SK-N-SH (cell line): ENCODE measurements around the gene ZC3H12A.
A peak's percentile ranks its signal among the peaks of the same experiment; 100 is the strongest.

Experiments
- CTCF ChIP-seq: fragments of 200-600 bp; sonication (generic); IDR thresholded peaks from 2 replicates; pipeline ENCODE4 v1.6.1; 2017; ENCODE audit warnings: antibody characterized with exemption, mild to moderate bottlenecking, moderate library complexity
- EZH2phosphoT487 ChIP-seq: fragments of 200-600 bp; sonication (generic); IDR thresholded peaks from 2 replicates; pipeline ENCODE4 v1.6.1; 2017; ENCODE audit warnings: low read depth, mixed run types, mild to moderate bottlenecking, antibody characterized with exemption, moderate library complexity, borderline replicate concordance
- JUND ChIP-seq: IDR thresholded peaks from 2 replicates; pipeline ENCODE4 v1.4.0; 2012
- NFIC ChIP-seq: IDR thresholded peaks from 2 replicates; pipeline ENCODE4 v1.4.0; 2012; ENCODE audit warnings: borderline replicate concordance
- PBX3 ChIP-seq: IDR thresholded peaks from 2 replicates; pipeline ENCODE4; 2012
- POLR2AphosphoS5 ChIP-seq: IDR thresholded peaks from 2 replicates; pipeline ENCODE4 v1.6.1; 2012; ENCODE audit warnings: low read depth, low read length
- USF1 ChIP-seq: IDR thresholded peaks from 2 replicates; pipeline ENCODE4 v1.4.0; 2012; ENCODE audit warnings: low read depth, borderline replicate concordance
- YY1 ChIP-seq: IDR thresholded peaks from 2 replicates; pipeline ENCODE4 v1.4.0; 2012; ENCODE audit warnings: low read depth, mild to moderate bottlenecking
- ZBTB33 ChIP-seq: IDR thresholded peaks from 2 replicates; pipeline ENCODE4 v1.4.0; 2012; ENCODE audit warnings: low read depth, borderline replicate concordance

- TF ChIP-seq JUND = peak; percentile 69; the same call in 1 of the 2 replicates
- TF ChIP-seq ZBTB33 = peak; percentile 87; the same call in 1 of the 2 replicates
- TF ChIP-seq PBX3 = no peak
- no peak for TF ChIP-seq EZH2phosphoT487
- TF ChIP-seq NFIC = no peak
- no peak for TF ChIP-seq CTCF
- 0 out of 2 replicates have a peak, but pooled peaks have one; percentile 23 for TF ChIP-seq POLR2AphosphoS5
- TF ChIP-seq YY1 = no peak
- no peak for TF ChIP-seq USF1
Measured at GRCh38 chr1:37479255-37480124, 5.1 kb downstream of the ZC3H12A start.
